Sigmoid colon (tissue), 4 donors: ENCODE results near the gene GBF1.

Experiments
- CTCF ChIP-seq, 4 experiments: fragments of 450-650 bp in 3 of 4; fragments of 200-600 bp in 1 of 4; IDR thresholded peaks; one replicate each; pipeline ENCODE4 v1.5.1; 2016 to 2019; ENCODE audit warnings: antibody characterized with exemption in 4 of 4, mild to moderate bottlenecking in 3 of 4, moderate library complexity in 2 of 4
- EP300 ChIP-seq, 4 donors: sonication (generic); formaldehyde crosslinking; IDR thresholded peaks; one replicate each; pipeline ENCODE4 v1.6.1; 2017; ENCODE audit warnings: antibody characterized with exemption in 4 of 4
- POLR2A ChIP-seq, 2 donors: fragments of 450-650 bp; IDR thresholded peaks; one replicate each; pipeline ENCODE4 v1.6.1; 2016; ENCODE audit warnings: antibody characterized with exemption in 2 of 2, mild to moderate bottlenecking in 2 of 2, moderate library complexity in 2 of 2
- POLR2AphosphoS5 ChIP-seq, 4 donors: sonication (generic); formaldehyde crosslinking; IDR thresholded peaks; one replicate each; pipeline ENCODE4 v1.6.1; 2017; ENCODE audit warnings: antibody characterized with exemption in 4 of 4

GRCh38 chr10:102413053-102413705 is 167.8 kb downstream of the GBF1 start:
- TF ChIP-seq CTCF (IDR thresholded peaks at IDR 0.05) (no peak), POLR2A (IDR thresholded peaks at IDR 0.05) (no peak), POLR2AphosphoS5 (IDR thresholded peaks at IDR 0.05) (no peak), EP300 (IDR thresholded peaks at IDR 0.05) (no peak)
